ENCODE data around the gene IGF1R. TPM values are rescaled to one million over a fixed set of nuclear protein-coding genes. Genes with fewer than 3 reads are reported as not detected.

The IGF1R gene
- total and polyA plus RNA-seq, 2 of the 8 experiments (the other 6 are each of a cell fraction or from before 2014, with no cell fraction given) = 32.9 to 109 TPM

- H4K20me1 ChIP-seq (replicated peaks in 1 of 2; ENCODE audit: control insufficient read depth in 1 of 2, insufficient read depth in 2 of 2, low read length in 2 of 2) = no peaks in the 10 kb centered on the region
- H2BK5ac ChIP-seq (ENCODE audit: low read depth, low read length) = no peak overlapping the region
- H3K23me2 ChIP-seq (ENCODE audit: low read depth, low read length) = no peaks in the 10 kb centered on the region; the same call in 1 of the 2 replicates
- no peak overlapping the region for H3K9ac ChIP-seq (replicated peaks in 1 of 4; ENCODE audit: extremely low read depth in 1 of 4, low read depth in 3 of 4, low read length in 3 of 4)
- H2BK15ac ChIP-seq (ENCODE audit: low read length) = no peak overlapping the region
- no peaks in the 10 kb centered on the region for H3K36me3 ChIP-seq (ENCODE audit: control insufficient read depth in 2 of 4, insufficient read depth in 4 of 4, low read length in 3 of 4)
- no peak overlapping the region for H3K4me3 ChIP-seq (ENCODE audit: extremely low read depth in 1 of 4, insufficient read depth in 2 of 4, low read depth in 3 of 4, low read length in 4 of 4)
- FAIRE-seq (no peak), DNase-seq (ENCODE audit: low read depth in 1 of 2, low spot score in 2 of 2) (no peak)
- no peak overlapping the region for H3K4ac ChIP-seq (replicated peaks; ENCODE audit: insufficient read length, low read depth, low read length)
- 79% methylated on average over 3 of the region's 3 CpGs; no CpG with 5 or more reads in 1 of the 2 experiments for WGBS, 2 experiments (ENCODE audit: extremely low coverage in 1 of 2, insufficient coverage in 1 of 2, insufficient read length in 1 of 2, insufficient replicate concordance in 2 of 2, low coverage in 1 of 2, low lambda C conversion rate in 2 of 2, missing lambda C conversion rate in 1 of 2)
- ChIA-PET POLR2A (ENCODE audit: partially characterized antibody) (no interaction called here), CTCF (ENCODE audit: partially characterized antibody) (interaction anchor here (0.8 to 1.9 kb wide), 8 partner anchors 9 to 569 kb away, joined by 3 to 6 read pairs (median 3); no protein-coding TSS in a partner anchor)
- no peaks in the 10 kb centered on the region for H3K27me3 ChIP-seq (replicated peaks in 1 of 4; ENCODE audit: control insufficient read depth in 3 of 4, extremely low read depth in 1 of 4, insufficient read depth in 3 of 4, low read length in 3 of 4)
- no peak overlapping the region for H4K8ac ChIP-seq (ENCODE audit: extremely low read depth, insufficient read depth, low read length)
- no peak overlapping the region for H3K14ac ChIP-seq (ENCODE audit: insufficient read length)
- no peaks in the 10 kb centered on the region for H3K79me2 ChIP-seq (ENCODE audit: control insufficient read depth in 1 of 2, insufficient read depth in 2 of 2, low read length in 2 of 2)
- H2BK20ac ChIP-seq (ENCODE audit: low read length) = no peak overlapping the region
- H2BK12ac ChIP-seq (ENCODE audit: low read depth, low read length) = no peak overlapping the region
- no peak overlapping the region for H4K5ac ChIP-seq (ENCODE audit: insufficient read length, low read depth, low read length)
- no peaks in the 10 kb centered on the region for H3K79me1 ChIP-seq (ENCODE audit: low read depth, low read length)
- no peak overlapping the region for H2AK5ac ChIP-seq (ENCODE audit: low read depth, low read length)
- H3K4me1 ChIP-seq (replicated peaks in 1 of 4; ENCODE audit: control insufficient read depth in 3 of 4, insufficient read depth in 4 of 4, low read length in 3 of 4) = no peaks in the 10 kb centered on the region; a peak in 1 of 7 replicates
- H3K56ac ChIP-seq (replicated peaks; ENCODE audit: insufficient read length, low read depth, low read length) = no peak overlapping the region
- no peak overlapping the region for H3K18ac ChIP-seq (ENCODE audit: extremely low read depth, low read length)
- no peak overlapping the region for H4K91ac ChIP-seq (replicated peaks; ENCODE audit: insufficient read length, low read length)
- peaks cover 0 to 5% of the 10 kb centered on the region in 2 experiments; a peak in 1 of 4 replicates for H3K9me3 ChIP-seq (ENCODE audit: insufficient read depth in 2 of 2, low read depth in 1 of 2, low read length in 1 of 2)
- H2BK120ac ChIP-seq (replicated peaks; ENCODE audit: low read depth, low read length) = no peak overlapping the region
- no peak overlapping the region for H2AFZ ChIP-seq (ENCODE audit: low read length)
- no peak overlapping the region for H3K23ac ChIP-seq (ENCODE audit: insufficient read length)
- H3K4me2 ChIP-seq (ENCODE audit: insufficient read depth in 1 of 2, low read depth in 2 of 2, low read length in 2 of 2) = no peak overlapping the region
- H3K27ac ChIP-seq (ENCODE audit: low read depth, low read length) = no peak overlapping the region
- TF ChIP-seq GTF2F1 (IDR thresholded peaks at IDR 0.05; ENCODE audit: borderline replicate concordance, low read depth, low read length) (no peak), JUND (IDR thresholded peaks at IDR 0.05; ENCODE audit: low read length) (no peak), NANOG (IDR thresholded peaks at IDR 0.05; ENCODE audit: insufficient read depth, low read depth, low read length, poor library complexity, severe bottlenecking) (no peak), CHD2 (IDR thresholded peaks at IDR 0.05; ENCODE audit: low read length) (no peak), HDAC2 (IDR thresholded peaks at IDR 0.05; ENCODE audit: borderline replicate concordance in 1 of 2, low read depth in 2 of 2, low read length in 2 of 2) (no peak), CHD1 (IDR thresholded peaks at IDR 0.05; ENCODE audit: low read depth, low read length) (no peak), FOSL1 (IDR thresholded peaks at IDR 0.05; ENCODE audit: insufficient read depth, low read depth, low read length) (no peak), PHF8 (conservative IDR thresholded peaks at IDR 0.05; ENCODE audit: low read depth, low read length) (no peak), TEAD4 (IDR thresholded peaks at IDR 0.05; ENCODE audit: low read depth, low read length) (no peak), EZH2 (IDR thresholded peaks at IDR 0.05; ENCODE audit: low read depth, low read length, severe bottlenecking) (no peak), POLR2AphosphoS5 (IDR thresholded peaks at IDR 0.05; ENCODE audit: low read depth, low read length) (no peak), MAFK (IDR thresholded peaks at IDR 0.05; ENCODE audit: low read depth, low read length) (no peak), TCF12 (IDR thresholded peaks at IDR 0.05; ENCODE audit: low read depth, low read length) (no peak)
- TF ChIP-seq, protein P1, sequence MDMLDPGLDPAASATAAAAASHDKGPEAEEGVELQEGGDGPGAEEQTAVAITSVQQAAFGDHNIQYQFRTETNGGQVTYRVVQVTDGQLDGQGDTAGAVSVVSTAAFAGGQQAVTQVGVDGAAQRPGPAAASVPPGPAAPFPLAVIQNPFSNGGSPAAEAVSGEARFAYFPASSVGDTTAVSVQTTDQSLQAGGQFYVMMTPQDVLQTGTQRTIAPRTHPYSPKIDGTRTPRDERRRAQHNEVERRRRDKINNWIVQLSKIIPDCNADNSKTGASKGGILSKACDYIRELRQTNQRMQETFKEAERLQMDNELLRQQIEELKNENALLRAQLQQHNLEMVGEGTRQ (IDR thresholded peaks at IDR 0.05; ENCODE audit: low read length) = no peak
These were observed 349.0 kb downstream of the IGF1R start for GRCh38 chr15:98997312-98997711.
